CD14-positive monocyte (primary cell): ENCODE measurements around the gene PCK2. TPM values are rescaled to one million over a fixed set of nuclear protein-coding genes. Genes with fewer than 3 reads are reported as not detected.

Experiments
- DNase-seq, 3 donors: peaks; one replicate each; pipeline ENCODE4 v3.0.0-alpha.2; 2011 to 2022
- H2AFZ ChIP-seq: 2 replicates; pipeline ENCODE4 v1.6.0; 2012; ENCODE audit warnings: mild to moderate bottlenecking, low read depth, low read length, inconsistent platforms; ENCODE audit not compliant: insufficient read depth, poor library complexity, severe bottlenecking
- H3K27ac ChIP-seq, 2 donors: 1 replicate in 1 of 2; 2 replicates in 1 of 2; pipeline ENCODE4 v1.5.1; 2012 to 2013; ENCODE audit warnings: low read length in 2 of 2, control low read depth in 1 of 2, inconsistent platforms in 1 of 2, low read depth in 1 of 2, mild to moderate bottlenecking in 1 of 2
- H3K27me3 ChIP-seq, 2 donors: one replicate each; pipeline versions ENCODE4 v1.6.0 to v1.6.1; 2011 to 2013; ENCODE audit warnings: low read length in 2 of 2; ENCODE audit not compliant: control insufficient read depth in 2 of 2, insufficient read depth in 2 of 2
- H3K36me3 ChIP-seq, 2 donors: replicated peaks in 1 of 2; 1 replicate in 1 of 2; 2 replicates in 1 of 2; pipeline versions ENCODE4 v1.5.1 to v1.6.1; 2012 to 2013; ENCODE audit warnings: low read length in 2 of 2, control low read depth in 1 of 2, inconsistent platforms in 1 of 2, mild to moderate bottlenecking in 1 of 2; ENCODE audit not compliant: insufficient read depth in 2 of 2, control insufficient read depth in 1 of 2
- H3K4me1 ChIP-seq, 2 donors: 1 replicate in 1 of 2; 2 replicates in 1 of 2; pipeline versions ENCODE4 v1.5.1 to v1.6.1; 2012 to 2013; ENCODE audit warnings: low read length in 2 of 2, control low read depth in 1 of 2, inconsistent platforms in 1 of 2, mild to moderate bottlenecking in 1 of 2, moderate library complexity in 1 of 2; ENCODE audit not compliant: insufficient read depth in 2 of 2, control insufficient read depth in 1 of 2
- H3K4me2 ChIP-seq: replicated peaks from 2 replicates; pipeline ENCODE3; 2012; ENCODE audit warnings: low read length, moderate library complexity, mild to moderate bottlenecking; ENCODE audit not compliant: poor library complexity, severe bottlenecking; ENCODE audit errors: extremely low read depth
- H3K4me3 ChIP-seq, 3 experiments: fragments of 200-600 bp in 1 of 3; sonication (generic) in 1 of 3; replicated peaks in 1 of 3; 1 replicate in 2 of 3; 2 replicates in 1 of 3; pipeline ENCODE4 v1.5.1; 2011 to 2013; ENCODE audit warnings: low read length in 3 of 3, mild to moderate bottlenecking in 3 of 3, control low read depth in 2 of 3, low read depth in 2 of 3, inconsistent platforms in 1 of 3, moderate library complexity in 1 of 3
- H3K79me2 ChIP-seq: 2 replicates; pipeline ENCODE4 v1.6.0; 2012; ENCODE audit warnings: mild to moderate bottlenecking, control low read depth, inconsistent platforms, low read length, moderate library complexity; ENCODE audit not compliant: insufficient read depth
- H3K9ac ChIP-seq: 2 replicates; pipeline ENCODE4 v1.6.0; 2017; ENCODE audit warnings: low read length, mild to moderate bottlenecking; ENCODE audit not compliant: insufficient read depth, poor library complexity, severe bottlenecking
- H3K9me3 ChIP-seq, 2 donors: replicated peaks in 1 of 2; 1 replicate in 1 of 2; 2 replicates in 1 of 2; pipeline versions ENCODE4 v1.5.1 to v1.6.1; 2012 to 2013; ENCODE audit warnings: low read length in 2 of 2, control low read depth in 1 of 2; ENCODE audit not compliant: control insufficient read depth in 1 of 2, insufficient read depth in 1 of 2
- H4K20me1 ChIP-seq: 2 replicates; pipeline ENCODE4 v1.6.0; 2012; ENCODE audit warnings: mild to moderate bottlenecking, low read length, control low read depth, moderate library complexity; ENCODE audit not compliant: insufficient read depth
- H3K27ac Mint-ChIP-seq, 7 donors: one replicate each; pipeline ENCODE4 v1.8.0; 2020; ENCODE audit warnings: mild to moderate bottlenecking in 7 of 7, mixed read lengths in 7 of 7, moderate library complexity in 6 of 7, inconsistent platforms in 2 of 7
- H3K27me3 Mint-ChIP-seq, 3 donors: one replicate each; pipeline ENCODE4 v1.8.0; 2021 to 2022; ENCODE audit warnings: low read depth in 3 of 3, mild to moderate bottlenecking in 3 of 3, mixed read lengths in 3 of 3, moderate library complexity in 3 of 3, inconsistent platforms in 1 of 3
- H3K36me3 Mint-ChIP-seq, 2 donors: one replicate each; pipeline ENCODE4 v1.8.0; 2020; ENCODE audit warnings: mixed read lengths in 2 of 2, inconsistent platforms in 1 of 2, mild to moderate bottlenecking in 1 of 2
- H3K4me1 Mint-ChIP-seq: one replicate; pipeline ENCODE4 v1.8.0; 2020; ENCODE audit warnings: mild to moderate bottlenecking, mixed read lengths
- H3K4me3 Mint-ChIP-seq, 2 donors: one replicate each; pipeline ENCODE4 v1.8.0; 2020; ENCODE audit warnings: mild to moderate bottlenecking in 2 of 2, mixed read lengths in 2 of 2, moderate library complexity in 1 of 2
- H3K9me3 Mint-ChIP-seq, 7 donors: one replicate each; pipeline ENCODE4 v1.8.0; 2020 to 2022; ENCODE audit warnings: mixed read lengths in 7 of 7, mild to moderate bottlenecking in 6 of 7, moderate library complexity in 6 of 7, inconsistent platforms in 2 of 7
- WGBS: methylation state at CpG from one replicate; pipeline ENCODE4 v1.1.5; 2013; ENCODE audit warnings: missing lambda C conversion rate; ENCODE audit not compliant: insufficient coverage; 5-methylcytosine and 5-hydroxymethylcytosine counted together
- intact Hi-C, 2 donors: fragments of 100-400 bp; cut with micrococcal nuclease; formaldehyde crosslinking; loops; one replicate each; pipeline versions ENCODE4 v1.15.0 to v1.15.1; 2023
- polyA plus RNA-seq, 3 donors: library from polyadenylated mRNA; depleted of rRNA in 1 of 3; unstranded in 2 of 3; stranded (reverse) in 1 of 3; fragments of 300-500 nt in 2 of 3; fragments of >200 nt in 1 of 3; fragmentation: Illumina TruSeq in 2 of 3; gene quantifications; 1 replicate in 2 of 3; 2 replicates in 1 of 3; pipeline ENCODE4 v1.2.3, GENCODE V29; 2012 to 2021
- TF ChIP-seq, protein P1 (sequence below): fragments of 200-600 bp; IDR thresholded peaks from one replicate; pipeline ENCODE4 v1.8.0; 2022; ENCODE audit warnings: antibody characterized with exemption, mild to moderate bottlenecking

PCK2 gene
- polyA plus RNA-seq, 3 donors, result 29.9 to 34.2 (median 31.3) TPM

DNA sequence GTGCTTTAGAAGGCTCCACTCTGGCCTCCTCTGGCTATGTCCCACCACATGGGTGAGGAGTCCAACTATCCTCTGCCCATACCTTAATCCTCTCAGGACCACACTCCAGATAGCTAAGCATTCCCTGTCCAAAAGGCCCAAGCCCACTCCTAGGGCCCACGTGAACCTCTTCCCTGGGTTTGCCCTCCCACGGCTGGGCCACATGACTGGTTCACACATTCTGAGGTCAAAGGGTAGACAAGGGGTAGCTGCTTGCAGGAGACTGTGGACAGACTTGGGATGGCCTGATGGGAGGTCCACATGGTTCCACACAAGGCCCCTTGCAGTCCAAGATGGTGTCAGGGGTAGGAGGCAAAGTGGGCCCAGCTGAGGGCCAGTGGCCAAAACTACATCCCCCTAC, 6.0 kb upstream of the PCK2 start:
- intact Hi-C loops, result no loop called here
- Mint-ChIP-seq H3K4me3 (no peak overlapping the region), H3K36me3 (no peaks in the 10 kb centered on the region)

DNA sequence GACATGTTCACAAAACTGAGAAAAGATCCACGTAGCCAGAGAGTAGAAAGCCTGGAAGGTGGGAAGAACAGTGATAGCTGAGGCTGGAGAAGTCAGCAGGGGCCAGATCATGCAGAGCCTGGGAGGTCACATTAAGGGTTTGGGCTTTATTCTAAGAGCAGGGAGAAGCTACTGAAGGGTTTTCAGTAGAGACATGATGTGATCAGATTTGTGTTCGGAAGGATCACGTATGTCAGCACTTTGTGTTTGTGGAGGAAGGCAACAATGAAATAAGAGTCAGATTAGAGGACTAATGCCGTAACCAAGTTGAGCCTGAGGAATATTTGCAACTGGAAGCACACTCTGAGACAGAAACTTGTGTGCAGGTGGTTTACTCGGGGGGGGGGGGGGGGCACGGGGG, 4.2 kb upstream of the PCK2 start:
- no peaks in the 10 kb centered on the region for H3K9me3 ChIP-seq
- no peaks in the 10 kb centered on the region for H3K36me3 Mint-ChIP-seq
- no peaks in the 10 kb centered on the region for H4K20me1 ChIP-seq
- 100% methylated on average over 3 of the region's 6 CpGs for WGBS
- no peak for DNase-seq
- peaks cover 0 to 3% (median 0%) of the 10 kb centered on the region in 7 donors for H3K9me3 Mint-ChIP-seq
- no peaks in the 10 kb centered on the region for H3K27me3 ChIP-seq
- intact Hi-C loops, result loop anchor here in 1 of 2 donors (2.0 kb wide), 2 partner anchors 31 to 75 kb away; no protein-coding TSS in a partner anchor
- peaks cover 8% of the 10 kb centered on the region for H3K79me2 ChIP-seq
- no peak overlapping the region for H3K4me2 ChIP-seq
- peaks cover 30% of the 10 kb centered on the region for H3K4me1 Mint-ChIP-seq
- no peak overlapping the region for H3K27ac ChIP-seq
- no peak overlapping the region for H3K9ac ChIP-seq
- no peak overlapping the region for H3K4me3 ChIP-seq
- TF ChIP-seq, protein P1, sequence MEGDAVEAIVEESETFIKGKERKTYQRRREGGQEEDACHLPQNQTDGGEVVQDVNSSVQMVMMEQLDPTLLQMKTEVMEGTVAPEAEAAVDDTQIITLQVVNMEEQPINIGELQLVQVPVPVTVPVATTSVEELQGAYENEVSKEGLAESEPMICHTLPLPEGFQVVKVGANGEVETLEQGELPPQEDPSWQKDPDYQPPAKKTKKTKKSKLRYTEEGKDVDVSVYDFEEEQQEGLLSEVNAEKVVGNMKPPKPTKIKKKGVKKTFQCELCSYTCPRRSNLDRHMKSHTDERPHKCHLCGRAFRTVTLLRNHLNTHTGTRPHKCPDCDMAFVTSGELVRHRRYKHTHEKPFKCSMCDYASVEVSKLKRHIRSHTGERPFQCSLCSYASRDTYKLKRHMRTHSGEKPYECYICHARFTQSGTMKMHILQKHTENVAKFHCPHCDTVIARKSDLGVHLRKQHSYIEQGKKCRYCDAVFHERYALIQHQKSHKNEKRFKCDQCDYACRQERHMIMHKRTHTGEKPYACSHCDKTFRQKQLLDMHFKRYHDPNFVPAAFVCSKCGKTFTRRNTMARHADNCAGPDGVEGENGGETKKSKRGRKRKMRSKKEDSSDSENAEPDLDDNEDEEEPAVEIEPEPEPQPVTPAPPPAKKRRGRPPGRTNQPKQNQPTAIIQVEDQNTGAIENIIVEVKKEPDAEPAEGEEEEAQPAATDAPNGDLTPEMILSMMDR, result no peak
- H3K4me1 ChIP-seq, result peaks cover 25 to 36% of the 10 kb centered on the region in 2 donors
- no peak overlapping the region for H2AFZ ChIP-seq
- no peak overlapping the region for H3K4me3 Mint-ChIP-seq
- no peak overlapping the region for H3K27ac Mint-ChIP-seq
- H3K36me3 ChIP-seq, result no peaks in the 10 kb centered on the region
- H3K27me3 Mint-ChIP-seq, result peaks cover 0 to 2% (median 0%) of the 10 kb centered on the region in 3 donors

More for the DNA sequence above, 6.0 kb upstream of the PCK2 start:
- H3K4me1 Mint-ChIP-seq, result peaks cover 21% of the 10 kb centered on the region
- peaks cover 0 to 1% (median 0%) of the 10 kb centered on the region in 7 donors for H3K9me3 Mint-ChIP-seq
- peaks cover 6 to 7% (median 6%) of the 10 kb centered on the region in 3 donors for H3K27me3 Mint-ChIP-seq
- H4K20me1 ChIP-seq, result no peaks in the 10 kb centered on the region
- no peaks in the 10 kb centered on the region for H3K79me2 ChIP-seq
- no peak overlapping the region for H3K9ac ChIP-seq
- no peaks in the 10 kb centered on the region for H3K9me3 ChIP-seq
- no peak overlapping the region for H2AFZ ChIP-seq
- no peak overlapping the region for H3K4me3 ChIP-seq
- H3K4me2 ChIP-seq, result no peak overlapping the region
- peaks cover 0 to 8% of the 10 kb centered on the region in 2 donors for H3K27me3 ChIP-seq
- peaks cover 14 to 18% of the 10 kb centered on the region in 2 donors for H3K4me1 ChIP-seq
- no peak overlapping the region for H3K27ac Mint-ChIP-seq
- TF ChIP-seq, protein P1, result no peak
- no peak for DNase-seq
- WGBS, result no CpG with 5 or more reads among the region's 2 CpGs
- no peaks in the 10 kb centered on the region for H3K36me3 ChIP-seq
- no peak overlapping the region for H3K27ac ChIP-seq
